Neural cell (in vitro differentiated cells): Measurements from ENCODE around the gene DNASE2.
"Not testable (repeated sequence)": the region's sequence is repeated elsewhere in the genome, so short reads cannot be mapped to it uniquely, and the experiment has no call there.

Experiments
- EP300 ChIP-seq: fragments of 450-650 bp; conservative IDR thresholded peaks from 2 replicates; pipeline ENCODE4 v1.6.1; 2014; ENCODE audit warnings: antibody characterized with exemption, mild to moderate bottlenecking, moderate library complexity; ENCODE audit not compliant: poor library complexity, severe bottlenecking
- EZH2 ChIP-seq: fragments of 200-600, 300-800 bp; shearing (Covaris generic), sonication (generic); IDR thresholded peaks from 2 replicates; pipeline ENCODE4 v1.6.1; 2014; ENCODE audit warnings: antibody characterized with exemption, low read length, borderline replicate concordance, mild to moderate bottlenecking; ENCODE audit not compliant: insufficient read depth, poor library complexity, severe bottlenecking
- MXI1 ChIP-seq: fragments of 450-650 bp; conservative IDR thresholded peaks from 2 replicates; pipeline ENCODE4 v1.6.1; 2014; ENCODE audit warnings: antibody characterized with exemption, mild to moderate bottlenecking; ENCODE audit not compliant: poor library complexity, severe bottlenecking
- POLR2AphosphoS5 ChIP-seq: IDR thresholded peaks from 2 replicates; pipeline ENCODE4 v1.6.1; 2012
- RAD21 ChIP-seq: fragments of 450-650 bp; conservative IDR thresholded peaks from 2 replicates; pipeline ENCODE4 v1.6.1; 2014; ENCODE audit warnings: antibody characterized with exemption, mild to moderate bottlenecking, moderate library complexity
- SMC3 ChIP-seq: fragments of 450-650 bp; conservative IDR thresholded peaks from 2 replicates; pipeline ENCODE4 v1.6.1; 2014; ENCODE audit warnings: antibody characterized with exemption, mild to moderate bottlenecking, moderate library complexity; ENCODE audit not compliant: poor library complexity
- TF ChIP-seq, protein P1 (sequence below): IDR thresholded peaks from 2 replicates; pipeline ENCODE4 v1.6.1; 2012; ENCODE audit warnings: borderline replicate concordance
- TF ChIP-seq, protein P2 (sequence below): fragments of 450-650 bp; IDR thresholded peaks from 2 replicates; pipeline ENCODE4 v1.5.1; 2014; ENCODE audit warnings: antibody characterized with exemption, mild to moderate bottlenecking, moderate library complexity; ENCODE audit not compliant: poor library complexity, severe bottlenecking

DNA sequence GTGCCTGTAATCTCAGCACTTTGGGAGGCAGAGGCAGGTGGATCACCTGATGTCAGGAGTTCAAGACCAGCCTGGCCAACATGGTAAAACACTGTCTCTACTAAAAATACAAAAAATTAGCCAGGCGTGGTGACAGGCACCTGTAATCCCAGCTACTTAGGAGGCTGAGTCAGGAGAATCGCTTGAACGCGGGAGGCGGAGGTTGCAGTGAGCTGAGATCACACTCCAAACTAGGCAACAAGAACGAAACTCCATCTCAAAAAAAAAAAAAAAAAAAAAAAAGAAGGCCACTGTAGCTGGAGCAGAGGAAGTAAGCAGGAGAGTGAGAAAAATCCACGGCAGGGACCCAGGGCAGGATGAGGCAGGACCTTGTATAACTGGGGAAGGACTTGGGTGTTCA lies 34.6 kb downstream of the DNASE2 start:
- TF ChIP-seq, protein P1, sequence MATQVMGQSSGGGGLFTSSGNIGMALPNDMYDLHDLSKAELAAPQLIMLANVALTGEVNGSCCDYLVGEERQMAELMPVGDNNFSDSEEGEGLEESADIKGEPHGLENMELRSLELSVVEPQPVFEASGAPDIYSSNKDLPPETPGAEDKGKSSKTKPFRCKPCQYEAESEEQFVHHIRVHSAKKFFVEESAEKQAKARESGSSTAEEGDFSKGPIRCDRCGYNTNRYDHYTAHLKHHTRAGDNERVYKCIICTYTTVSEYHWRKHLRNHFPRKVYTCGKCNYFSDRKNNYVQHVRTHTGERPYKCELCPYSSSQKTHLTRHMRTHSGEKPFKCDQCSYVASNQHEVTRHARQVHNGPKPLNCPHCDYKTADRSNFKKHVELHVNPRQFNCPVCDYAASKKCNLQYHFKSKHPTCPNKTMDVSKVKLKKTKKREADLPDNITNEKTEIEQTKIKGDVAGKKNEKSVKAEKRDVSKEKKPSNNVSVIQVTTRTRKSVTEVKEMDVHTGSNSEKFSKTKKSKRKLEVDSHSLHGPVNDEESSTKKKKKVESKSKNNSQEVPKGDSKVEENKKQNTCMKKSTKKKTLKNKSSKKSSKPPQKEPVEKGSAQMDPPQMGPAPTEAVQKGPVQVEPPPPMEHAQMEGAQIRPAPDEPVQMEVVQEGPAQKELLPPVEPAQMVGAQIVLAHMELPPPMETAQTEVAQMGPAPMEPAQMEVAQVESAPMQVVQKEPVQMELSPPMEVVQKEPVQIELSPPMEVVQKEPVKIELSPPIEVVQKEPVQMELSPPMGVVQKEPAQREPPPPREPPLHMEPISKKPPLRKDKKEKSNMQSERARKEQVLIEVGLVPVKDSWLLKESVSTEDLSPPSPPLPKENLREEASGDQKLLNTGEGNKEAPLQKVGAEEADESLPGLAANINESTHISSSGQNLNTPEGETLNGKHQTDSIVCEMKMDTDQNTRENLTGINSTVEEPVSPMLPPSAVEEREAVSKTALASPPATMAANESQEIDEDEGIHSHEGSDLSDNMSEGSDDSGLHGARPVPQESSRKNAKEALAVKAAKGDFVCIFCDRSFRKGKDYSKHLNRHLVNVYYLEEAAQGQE: not testable (repeated sequence)
- TF ChIP-seq, protein P2, sequence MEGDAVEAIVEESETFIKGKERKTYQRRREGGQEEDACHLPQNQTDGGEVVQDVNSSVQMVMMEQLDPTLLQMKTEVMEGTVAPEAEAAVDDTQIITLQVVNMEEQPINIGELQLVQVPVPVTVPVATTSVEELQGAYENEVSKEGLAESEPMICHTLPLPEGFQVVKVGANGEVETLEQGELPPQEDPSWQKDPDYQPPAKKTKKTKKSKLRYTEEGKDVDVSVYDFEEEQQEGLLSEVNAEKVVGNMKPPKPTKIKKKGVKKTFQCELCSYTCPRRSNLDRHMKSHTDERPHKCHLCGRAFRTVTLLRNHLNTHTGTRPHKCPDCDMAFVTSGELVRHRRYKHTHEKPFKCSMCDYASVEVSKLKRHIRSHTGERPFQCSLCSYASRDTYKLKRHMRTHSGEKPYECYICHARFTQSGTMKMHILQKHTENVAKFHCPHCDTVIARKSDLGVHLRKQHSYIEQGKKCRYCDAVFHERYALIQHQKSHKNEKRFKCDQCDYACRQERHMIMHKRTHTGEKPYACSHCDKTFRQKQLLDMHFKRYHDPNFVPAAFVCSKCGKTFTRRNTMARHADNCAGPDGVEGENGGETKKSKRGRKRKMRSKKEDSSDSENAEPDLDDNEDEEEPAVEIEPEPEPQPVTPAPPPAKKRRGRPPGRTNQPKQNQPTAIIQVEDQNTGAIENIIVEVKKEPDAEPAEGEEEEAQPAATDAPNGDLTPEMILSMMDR: not testable (repeated sequence)
- TF ChIP-seq EZH2, EP300, POLR2AphosphoS5, SMC3, RAD21, MXI1: not testable (repeated sequence)
